Panc1 (cell line): Measurements from ENCODE around the gene KRTAP20-4. TPM values are rescaled to one million over a fixed set of nuclear protein-coding genes. Genes with fewer than 3 reads are reported as not detected.

Experiments
- ATAC-seq: fragments of 200-7000 bp; cut with Tn5 transposase; 2 replicates; pipeline ENCODE4 v1.9.1; 2020; ENCODE audit warnings: mild to moderate bottlenecking, moderate library complexity
- BruUV-seq: library from RNA; stranded (reverse); fragments of 400-500 nt; replicated peaks from 2 replicates; lab custom pipeline; 2021; lab: Mats Ljungman, UMichigan
- CTCF ChIA-PET: fragments of 300-600 bp; sonication (Branson Sonifier 250); formaldehyde crosslinking; loops from one replicate; lab custom pipeline; 2022; ENCODE audit warnings: antibody characterized with exemption; lab: Charles Lee
- POLR2A ChIA-PET: fragments of 300-600 bp; sonication (Branson Sonifier 250); formaldehyde crosslinking; loops from one replicate; lab custom pipeline; 2022; ENCODE audit warnings: antibody characterized with exemption; lab: Charles Lee
- DNase-seq: peaks from one replicate; pipeline ENCODE4 v3.0.0-alpha.2; 2010; ENCODE audit warnings: low read depth, low spot score
- H3K27ac ChIP-seq: 2 replicates; pipeline ENCODE4 v1.5.1; 2011; ENCODE audit warnings: mild to moderate bottlenecking, low read length, inconsistent platforms
- H3K27me3 ChIP-seq: fragments of 200-500 bp; sonication (Bioruptor generic); 2 replicates; pipeline ENCODE4 v1.6.0; 2014; ENCODE audit warnings: low read length, inconsistent platforms; ENCODE audit not compliant: control insufficient read depth, insufficient read depth
- H3K36me3 ChIP-seq: fragments of 200-500 bp; sonication (Bioruptor generic); 2 replicates; pipeline ENCODE4 v1.5.1; 2014; ENCODE audit warnings: inconsistent platforms, mild to moderate bottlenecking, low read length, moderate library complexity; ENCODE audit not compliant: control insufficient read depth, insufficient read depth
- H3K4me1 ChIP-seq: 2 replicates; pipeline ENCODE4 v1.5.1; 2011; ENCODE audit warnings: inconsistent platforms, mild to moderate bottlenecking, low read length, moderate library complexity; ENCODE audit not compliant: control insufficient read depth, insufficient read depth
- H3K4me3 ChIP-seq, 2 experiments: 2 replicates each; pipeline ENCODE4 v1.5.1; 2011 to 2012; ENCODE audit warnings: low read depth in 2 of 2, low read length in 2 of 2, mild to moderate bottlenecking in 2 of 2, inconsistent platforms in 1 of 2, moderate library complexity in 1 of 2
- H3K9me3 ChIP-seq: fragments of 200-500 bp; sonication (Bioruptor generic); 2 replicates; pipeline ENCODE4 v1.5.1; 2014; ENCODE audit warnings: low read depth, mild to moderate bottlenecking, inconsistent platforms, low read length, moderate library complexity; ENCODE audit not compliant: control insufficient read depth, insufficient read depth
- CTCF ChIP-seq: fragments of 450-650 bp; IDR thresholded peaks from 2 replicates; pipeline ENCODE4 v1.5.1; 2017; ENCODE audit warnings: mild to moderate bottlenecking
- POLR2AphosphoS5 ChIP-seq: IDR thresholded peaks from 2 replicates; pipeline ENCODE4 v1.6.1; 2012; ENCODE audit warnings: mild to moderate bottlenecking, low read depth, low read length, moderate library complexity
- REST ChIP-seq, 2 experiments: IDR thresholded peaks; 2 replicates each; pipeline ENCODE4 v1.6.1; 2011 to 2012; ENCODE audit warnings: low read depth in 2 of 2, control low read depth in 1 of 2, low read length in 1 of 2, mild to moderate bottlenecking in 1 of 2, moderate library complexity in 1 of 2; ENCODE audit not compliant: insufficient read depth in 1 of 2
- SIN3A ChIP-seq: IDR thresholded peaks from 2 replicates; pipeline ENCODE4 v1.6.1; 2012; ENCODE audit warnings: low read depth, mild to moderate bottlenecking, low read length, moderate library complexity, borderline replicate concordance; ENCODE audit not compliant: insufficient read depth
- TCF7L2 ChIP-seq: IDR thresholded peaks from 2 replicates; pipeline ENCODE4 v1.6.1; 2011; ENCODE audit warnings: mild to moderate bottlenecking, low read depth, low read length, inconsistent platforms
- in situ Hi-C: cut with HindIII; loops from 2 replicates; pipeline ENCODE4 v1.10.0; 2016; ENCODE audit warnings: low sequenced_read_pairs, low pct_unique_long_range_greater_than_20kb
- intact Hi-C: fragments of 100-400 bp; cut with micrococcal nuclease; formaldehyde crosslinking; loops from one replicate; pipeline ENCODE4 v1.10.0; 2022; ENCODE audit not compliant: unreplicated experiment
- total RNA-seq: library from RNA; stranded (reverse); gene quantifications from one replicate; pipeline ENCODE4 v1.2.1, GENCODE V29; 2021; ENCODE audit not compliant: unreplicated experiment

KRTAP20-4 gene
- total RNA-seq, 1 experiment from 2014 or later = not detected

GRCh38 chr21:30642564-30642963 lies 22.1 kb downstream of the KRTAP20-4 start, which contains the start of gene KRTAP20-3:
Gene KRTAP20-3, plus strand, starts transcription at chr21:30642864.
- in situ Hi-C loops = no loop called here
- intact Hi-C loops = no loop called here
- Histone ChIP-seq H3K27me3 (no peaks in the 10 kb centered on the region), H3K36me3 (no peaks in the 10 kb centered on the region), H3K27ac (no peak within 1 kb of the TSS), H3K4me1 (no peaks in the 10 kb centered on the region), H3K9me3 (no peaks in the 10 kb centered on the region), H3K4me3 (no peak within 1 kb of the TSS)
- ChIA-PET CTCF (no interaction called here), POLR2A (no interaction called here)
- DNase-seq (no peak), ATAC-seq (no peak)
- TF ChIP-seq POLR2AphosphoS5 (no peak), REST (IDR thresholded peaks at IDR 0.05; ENCODE audit: insufficient read depth in 1 of 2, low read depth in 2 of 2, low read length in 1 of 2) (no peak), TCF7L2 (no peak), SIN3A (no peak), CTCF (no peak)
- BruUV-seq = no TSS peak

GRCh38 chr21:30646904-30647414 lies 26.5 kb downstream of the KRTAP20-4 start:
- Histone ChIP-seq H3K36me3 (no peaks in the 10 kb centered on the region), H3K4me3 (no peak overlapping the region), H3K27ac (no peak overlapping the region), H3K4me1 (no peaks in the 10 kb centered on the region), H3K9me3 (no peaks in the 10 kb centered on the region), H3K27me3 (no peaks in the 10 kb centered on the region)
- CTCF ChIA-PET = no interaction called here
- BruUV-seq = no TSS peak
- no peak for ATAC-seq
- in situ Hi-C loops = no loop called here
- POLR2A ChIA-PET = no interaction called here
- TF ChIP-seq TCF7L2 (no peak), CTCF (no peak), POLR2AphosphoS5 (no peak), REST (IDR thresholded peaks at IDR 0.05; ENCODE audit: insufficient read depth in 1 of 2, low read depth in 2 of 2, low read length in 1 of 2) (no peak), SIN3A (no peak)
- intact Hi-C loops = no loop called here
- no peak for DNase-seq
